SK-N-SH (cell line): Measurements from ENCODE around the gene CAP2.

Experiments
- EP300 ChIP-seq, 2 experiments: IDR thresholded peaks; 2 replicates each; pipeline versions ENCODE4 v1.4.0 to v1.6.1; 2012; ENCODE audit warnings: borderline replicate concordance in 1 of 2, low read depth in 1 of 2, low read length in 1 of 2
- GABPA ChIP-seq: IDR thresholded peaks from 2 replicates; pipeline ENCODE4 v1.4.0; 2012; ENCODE audit warnings: low read depth, mild to moderate bottlenecking
- GATA2 ChIP-seq: sonication (generic); formaldehyde crosslinking; IDR thresholded peaks from 2 replicates; pipeline ENCODE4 v1.5.0; 2020; ENCODE audit warnings: mild to moderate bottlenecking, missing genetic modification reagents
- RAD21 ChIP-seq: IDR thresholded peaks from 2 replicates; pipeline ENCODE4 v1.6.1; 2012; ENCODE audit warnings: mild to moderate bottlenecking, low read length
- TF ChIP-seq, protein P1 (sequence below): fragments of 200-600 bp; sonication (generic); IDR thresholded peaks from 2 replicates; pipeline ENCODE4 v1.6.1; 2017; ENCODE audit warnings: antibody characterized with exemption, mild to moderate bottlenecking, moderate library complexity
- TF ChIP-seq, protein P2 (sequence below): IDR thresholded peaks from 2 replicates; pipeline ENCODE4 v1.4.0; 2012; ENCODE audit warnings: low read depth

DNA sequence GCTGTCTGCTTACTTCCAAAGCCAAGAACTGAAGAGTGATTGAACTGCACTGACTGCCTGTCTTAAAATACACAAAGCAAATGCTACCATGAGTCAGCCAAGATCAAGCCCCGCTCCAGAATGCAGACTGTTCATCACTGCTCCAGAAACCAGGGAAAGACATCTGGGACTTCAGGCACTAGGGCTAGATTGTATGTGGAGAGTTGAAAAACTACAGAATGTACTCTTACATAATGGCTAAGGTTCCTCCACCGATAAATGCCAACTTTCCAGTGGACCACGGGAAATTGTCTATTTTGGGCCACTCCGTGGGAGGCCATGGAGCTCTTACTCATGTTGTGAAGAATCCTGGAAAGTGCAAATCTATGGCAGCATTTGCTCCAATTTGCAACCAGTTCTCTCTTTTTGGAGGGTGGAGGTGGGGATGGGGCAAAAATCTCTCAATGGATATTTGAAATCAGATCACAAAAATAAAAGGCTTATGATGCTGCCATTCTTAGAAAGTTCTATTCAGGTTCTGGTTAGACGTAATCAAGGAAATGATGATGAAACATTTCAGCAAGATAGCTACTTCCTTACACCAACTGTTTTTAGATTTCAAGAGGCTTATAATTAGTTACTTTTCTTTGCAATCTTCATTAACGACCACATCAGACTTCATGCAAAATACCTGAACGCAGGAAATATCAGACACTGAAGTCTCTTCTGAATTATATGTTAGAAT, 11.8 kb upstream of the CAP2 start:
- TF ChIP-seq GABPA = no peak
- TF ChIP-seq GATA2 (CRISPR knock-in tag) = no peak
- TF ChIP-seq EP300 (IDR thresholded peaks at IDR 0.05; ENCODE audit: borderline replicate concordance in 1 of 2, low read depth in 1 of 2, low read length in 1 of 2) = no peak
- TF ChIP-seq RAD21 = no peak
- TF ChIP-seq, protein P1, sequence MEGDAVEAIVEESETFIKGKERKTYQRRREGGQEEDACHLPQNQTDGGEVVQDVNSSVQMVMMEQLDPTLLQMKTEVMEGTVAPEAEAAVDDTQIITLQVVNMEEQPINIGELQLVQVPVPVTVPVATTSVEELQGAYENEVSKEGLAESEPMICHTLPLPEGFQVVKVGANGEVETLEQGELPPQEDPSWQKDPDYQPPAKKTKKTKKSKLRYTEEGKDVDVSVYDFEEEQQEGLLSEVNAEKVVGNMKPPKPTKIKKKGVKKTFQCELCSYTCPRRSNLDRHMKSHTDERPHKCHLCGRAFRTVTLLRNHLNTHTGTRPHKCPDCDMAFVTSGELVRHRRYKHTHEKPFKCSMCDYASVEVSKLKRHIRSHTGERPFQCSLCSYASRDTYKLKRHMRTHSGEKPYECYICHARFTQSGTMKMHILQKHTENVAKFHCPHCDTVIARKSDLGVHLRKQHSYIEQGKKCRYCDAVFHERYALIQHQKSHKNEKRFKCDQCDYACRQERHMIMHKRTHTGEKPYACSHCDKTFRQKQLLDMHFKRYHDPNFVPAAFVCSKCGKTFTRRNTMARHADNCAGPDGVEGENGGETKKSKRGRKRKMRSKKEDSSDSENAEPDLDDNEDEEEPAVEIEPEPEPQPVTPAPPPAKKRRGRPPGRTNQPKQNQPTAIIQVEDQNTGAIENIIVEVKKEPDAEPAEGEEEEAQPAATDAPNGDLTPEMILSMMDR = no peak
- TF ChIP-seq, protein P2, sequence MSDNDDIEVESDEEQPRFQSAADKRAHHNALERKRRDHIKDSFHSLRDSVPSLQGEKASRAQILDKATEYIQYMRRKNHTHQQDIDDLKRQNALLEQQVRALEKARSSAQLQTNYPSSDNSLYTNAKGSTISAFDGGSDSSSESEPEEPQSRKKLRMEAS = no peak
